Left lobe of liver (tissue), 2 donors: ENCODE data around the gene ELF4. TPM values are rescaled to one million over a fixed set of nuclear protein-coding genes. Genes with fewer than 3 reads are reported as not detected.
A peak's percentile ranks its signal among the peaks of the same experiment; 100 is the strongest.

Experiments
- ATAC-seq: fragments of 200-7000 bp; cut with Tn5 transposase; one replicate; pipeline ENCODE4 v1.9.1; 2020; ENCODE audit warnings: mild to moderate bottlenecking, moderate library complexity
- DNase-seq: peaks from one replicate; pipeline ENCODE4 v3.0.0-alpha.2; 2020; ENCODE audit warnings: low spot score
- total RNA-seq: library from RNA; stranded (reverse); gene quantifications from one replicate; pipeline ENCODE4 v1.2.1, GENCODE V29; 2021
- donor health status: DM: no; HTN: no; CAD: no; lungs with moderate emphysema.
- donor health status: DM: no; HTN: yes; CAD: no.

Gene ELF4
- total RNA-seq, 1 donor from 2014 or later: 1.4 TPM

GRCh38 chrX:130085551-130086446 lies 24.5 kb downstream of the ELF4 start:
- DNase-seq (no peak), ATAC-seq (no peak)

GRCh38 chrX:130084631-130085237 lies 25.6 kb downstream of the ELF4 start:
- no peak for DNase-seq
- no peak for ATAC-seq

- DNase-seq (no peak), ATAC-seq (no peak)
Observed at GRCh38 chrX:130083656-130084382, 26.5 kb downstream of the ELF4 start.

GRCh38 chrX:130083107-130083490 lies 27.2 kb downstream of the ELF4 start:
- DNase-seq (no peak), ATAC-seq (no peak)

GRCh38 chrX:130082244-130083106 lies 27.8 kb downstream of the ELF4 start:
- ATAC-seq: peak; percentile 57

GRCh38 chrX:130081421-130082045 lies 28.8 kb downstream of the ELF4 start:
- ATAC-seq (no peak), DNase-seq (no peak)

More at GRCh38 chrX:130082244-130083106, 27.8 kb downstream of the ELF4 start:
- DNase-seq: no peak

- DNase-seq (no peak), ATAC-seq (no peak)
Observed at GRCh38 chrX:130080791-130081367, 29.4 kb downstream of the ELF4 start.

GRCh38 chrX:130079824-130080406 lies 30.4 kb downstream of the ELF4 start:
- ATAC-seq (peak; percentile 90), DNase-seq (peak; percentile 51)

GRCh38 chrX:130075777-130076176 lies 34.5 kb downstream of the ELF4 start:
- ATAC-seq (no peak), DNase-seq (no peak)

GRCh38 chrX:130072345-130072740 lies 38.0 kb downstream of the ELF4 start:
- DNase-seq (no peak), ATAC-seq (no peak)

GRCh38 chrX:130071611-130072344 lies 38.5 kb downstream of the ELF4 start:
- peak; percentile 88 for ATAC-seq
- no peak for DNase-seq

GRCh38 chrX:130066975-130067615 lies 43.2 kb downstream of the ELF4 start:
- DNase-seq: no peak

GRCh38 chrX:130060122-130061069 lies 49.9 kb downstream of the ELF4 start:
- peak; percentile 76 for DNase-seq
- ATAC-seq: peak; percentile 98

More at GRCh38 chrX:130066975-130067615, 43.2 kb downstream of the ELF4 start:
- ATAC-seq: no peak

GRCh38 chrX:130058652-130059051 lies 51.6 kb downstream of the ELF4 start:
- ATAC-seq (no peak), DNase-seq (no peak)

- ATAC-seq (no peak), DNase-seq (no peak)
Observed at GRCh38 chrX:130057209-130057608, 53.1 kb downstream of the ELF4 start.

- ATAC-seq (no peak), DNase-seq (no peak)
Observed at GRCh38 chrX:130055899-130056298, 54.4 kb downstream of the ELF4 start.

GRCh38 chrX:130055103-130055502 lies 55.2 kb downstream of the ELF4 start:
- DNase-seq (no peak), ATAC-seq (no peak)
